ENCODE data around the gene TSHZ3.

- TF ChIP-seq EZH2 (IDR thresholded peaks at IDR 0.05; ENCODE audit: insufficient read depth, poor library complexity, severe bottlenecking) (no peak), EZH2phosphoT487 (IDR thresholded peaks at IDR 0.05; ENCODE audit: insufficient read depth, low read depth) (no peak)
These were observed 3.8 kb upstream of the TSHZ3 start for GRCh38 chr19:31352782-31353651.

Measured in GM23248 (cell line).